GM08714 (cell line): ENCODE results near the gene DNAH8.
"Not testable (repeated sequence)": the region's sequence is repeated elsewhere in the genome, so short reads cannot be mapped to it uniquely, and the experiment has no call there.

Experiments
- H3K4me3 ChIP-seq: fragments of 200-500 bp; sonication (Bioruptor generic); 2 replicates; pipeline ENCODE4 v1.5.1; 2014; ENCODE audit warnings: mild to moderate bottlenecking, low read length, inconsistent platforms
- ZNF274 ChIP-seq: IDR thresholded peaks from 2 replicates; pipeline ENCODE4 v1.6.1; 2012; ENCODE audit warnings: mild to moderate bottlenecking, low read depth, low read length

The DNAH8 gene

DNA sequence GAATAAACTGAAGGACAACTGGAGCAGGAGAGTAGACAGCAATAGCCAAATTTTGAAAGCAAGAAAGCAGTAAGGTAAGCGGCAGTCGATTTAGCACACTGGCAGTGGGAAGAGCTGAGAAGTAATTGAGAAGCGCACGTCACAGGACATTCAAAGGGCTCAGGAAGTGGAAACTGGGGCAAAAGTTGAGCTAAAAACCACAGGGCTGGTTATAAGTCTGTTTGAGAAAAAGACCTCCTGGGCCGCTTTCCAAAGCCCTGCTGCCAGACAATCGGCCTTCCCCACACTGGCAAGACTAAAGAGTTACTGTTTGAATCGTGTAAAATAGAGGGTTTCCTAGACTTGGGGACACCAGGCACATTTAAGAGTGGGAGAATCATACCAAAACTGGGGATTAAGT is 161.4 kb downstream of the DNAH8 start:
- H3K4me3 ChIP-seq = no peak overlapping the region
- no peak for TF ChIP-seq ZNF274

DNA sequence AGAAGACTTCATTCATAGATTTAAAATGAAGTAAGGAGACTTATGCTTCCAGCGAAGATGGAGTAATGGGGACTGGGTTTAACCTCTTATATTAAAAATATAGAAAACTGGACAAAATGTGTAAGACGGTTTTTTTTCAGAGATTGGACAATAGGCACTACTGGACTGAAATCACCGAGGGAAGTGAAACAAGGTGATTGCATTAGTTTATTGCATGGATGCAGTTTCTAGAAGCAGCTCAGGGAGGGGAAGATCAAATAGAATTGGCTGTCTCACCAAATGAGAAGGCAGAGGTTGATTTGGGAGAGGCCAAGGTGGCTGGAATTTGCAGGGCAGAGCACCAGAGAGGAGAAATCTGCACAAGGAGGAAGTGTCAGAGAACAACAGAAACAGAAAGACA is 162.6 kb downstream of the DNAH8 start:
- H3K4me3 ChIP-seq = no peak overlapping the region
- TF ChIP-seq ZNF274 = no peak

DNA sequence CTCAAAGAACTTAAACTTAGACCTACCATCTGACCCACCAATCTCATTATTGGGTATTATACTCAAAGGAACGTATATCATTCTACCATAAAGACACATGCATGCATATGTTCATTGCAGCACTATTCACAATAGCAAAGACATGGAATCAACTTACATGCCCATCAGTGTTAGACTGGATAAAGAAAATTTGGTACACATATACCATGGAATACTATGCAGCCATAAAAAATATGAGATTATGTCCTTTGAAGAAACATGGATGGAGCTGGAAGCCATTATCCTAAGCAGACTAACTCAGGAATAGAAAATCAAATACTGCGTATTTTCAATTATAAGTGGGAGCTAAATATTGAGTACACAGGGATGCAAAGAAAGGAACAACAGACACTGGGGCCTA is 167.0 kb downstream of the DNAH8 start:
- no peak for TF ChIP-seq ZNF274
- H3K4me3 ChIP-seq = no peak overlapping the region

DNA sequence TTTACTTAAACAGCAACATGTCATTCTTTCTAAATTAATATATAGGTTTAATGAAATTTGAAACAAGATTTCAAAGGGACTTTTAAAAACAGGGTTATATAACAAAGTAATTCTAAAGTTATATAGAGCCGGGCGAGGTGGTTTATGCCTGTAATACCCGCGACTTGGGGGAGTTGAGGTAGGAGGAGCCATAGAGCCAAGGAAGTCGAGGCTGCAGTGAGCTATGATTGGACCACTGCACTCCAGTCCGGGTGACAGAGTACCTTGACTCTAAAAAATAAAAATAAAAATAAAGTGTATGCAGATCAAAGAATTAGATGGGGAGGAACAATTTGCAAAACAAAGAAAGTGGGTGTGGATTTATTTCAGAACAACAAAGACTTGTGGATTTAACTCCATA is 182.4 kb downstream of the DNAH8 start:
- no peak overlapping the region for H3K4me3 ChIP-seq
- TF ChIP-seq ZNF274 = no peak

DNA sequence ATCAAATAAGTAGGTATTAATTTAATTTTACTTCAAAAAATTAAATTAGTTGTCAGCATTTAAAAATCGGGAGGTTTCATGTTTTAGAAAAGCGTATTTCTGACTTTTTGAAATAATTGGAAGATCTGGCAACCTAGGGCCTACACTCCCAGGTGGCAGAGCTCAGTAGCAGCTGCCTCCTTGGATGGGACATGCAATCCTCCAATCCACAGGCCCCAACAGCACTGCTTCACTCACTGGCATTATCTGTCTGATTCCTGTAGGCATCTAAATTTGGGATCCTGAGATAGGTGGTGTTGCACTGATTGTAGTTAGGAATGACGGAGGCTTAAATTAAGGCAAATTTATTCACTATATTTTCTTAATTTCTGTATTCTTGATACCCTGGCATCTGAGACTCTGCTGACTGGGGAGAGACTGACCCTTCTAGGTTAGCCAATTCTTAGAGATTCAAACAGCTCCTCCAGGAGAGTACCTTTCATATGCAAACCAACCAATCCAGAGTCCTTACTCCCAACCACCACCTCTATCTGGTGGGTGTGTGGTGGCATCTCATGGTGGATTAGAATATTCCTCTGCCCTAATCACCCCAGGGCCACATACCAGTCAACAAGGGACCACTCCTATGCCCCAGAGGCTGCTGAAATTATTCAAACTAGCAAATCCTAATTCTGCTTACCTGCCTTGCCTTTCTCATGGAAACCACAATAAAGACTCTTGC is 186.9 kb downstream of the DNAH8 start:
- no peak for TF ChIP-seq ZNF274
- no peak overlapping the region for H3K4me3 ChIP-seq

DNA sequence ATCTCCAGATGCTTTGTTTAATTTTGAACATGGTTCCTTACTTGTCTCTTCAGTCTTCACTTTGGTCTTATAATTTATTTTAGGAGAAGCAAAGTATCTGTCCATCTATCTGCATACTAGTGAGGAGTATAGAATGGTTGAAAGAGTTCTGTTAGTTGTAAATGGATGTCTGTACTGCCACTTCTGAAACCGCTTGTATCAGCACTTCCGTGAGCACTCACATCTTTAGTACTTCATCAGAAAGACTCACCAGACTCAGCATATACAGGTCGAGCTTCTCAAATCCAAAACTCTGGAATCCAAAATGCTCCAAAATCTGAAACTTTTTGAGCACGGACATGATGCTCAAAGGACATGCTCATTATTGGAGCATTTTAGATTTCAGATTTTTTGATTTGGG is 191.5 kb downstream of the DNAH8 start:
- no peak for TF ChIP-seq ZNF274
- H3K4me3 ChIP-seq = no peak overlapping the region

DNA sequence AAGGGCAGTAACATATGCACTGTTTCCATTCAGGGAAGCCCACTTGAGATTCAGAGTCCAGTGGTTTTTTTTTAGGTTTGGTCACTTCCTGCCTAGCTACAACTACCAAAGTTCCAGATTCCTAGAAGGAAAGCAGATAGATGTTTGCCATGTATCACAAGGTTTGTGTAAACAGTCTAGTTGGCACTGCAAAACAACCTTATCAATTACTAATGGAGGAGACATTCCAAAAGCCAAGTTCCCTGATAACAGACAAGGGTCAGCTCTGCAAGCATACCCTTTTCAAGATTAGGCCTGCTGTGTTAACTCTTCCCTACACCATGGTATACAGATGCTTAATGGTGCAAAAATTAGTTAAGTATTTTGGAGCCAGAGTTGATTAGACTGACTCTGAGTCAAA is 192.2 kb downstream of the DNAH8 start:
- H3K4me3 ChIP-seq = no peak overlapping the region
- TF ChIP-seq ZNF274 = no peak

DNA sequence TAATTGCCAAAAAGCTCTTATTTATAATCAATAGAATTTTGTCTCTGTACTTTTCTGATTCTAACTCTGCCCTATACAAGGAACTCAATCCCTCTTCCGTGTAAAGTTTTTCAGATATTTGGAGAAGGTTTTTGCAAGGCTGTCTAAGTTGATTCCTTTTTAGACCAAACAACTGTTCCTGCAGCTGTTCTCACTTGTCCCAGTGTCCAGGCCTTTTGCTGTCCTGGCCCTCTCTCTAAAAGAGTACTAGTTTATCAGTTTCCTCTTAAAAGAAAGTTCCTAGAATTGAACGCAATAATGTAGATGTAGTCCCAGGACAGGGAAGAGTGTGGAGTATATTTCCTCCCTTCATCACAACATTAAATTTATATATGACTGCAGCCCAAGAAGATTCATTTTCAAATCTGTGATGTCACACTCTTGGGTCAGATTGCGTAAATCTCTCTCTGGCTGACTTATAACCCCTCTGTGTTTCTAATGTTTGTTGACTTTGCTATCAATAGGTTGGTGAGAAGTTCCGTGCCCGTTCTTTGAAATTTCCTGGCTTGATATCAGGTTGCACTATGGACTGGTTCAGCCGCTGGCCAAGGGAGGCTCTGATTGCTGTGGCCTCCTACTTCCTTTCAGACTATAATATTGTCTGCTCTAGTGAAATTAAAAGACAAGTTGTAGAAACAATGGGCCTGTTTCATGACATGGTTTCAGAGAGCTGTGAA is 194.1 kb downstream of the DNAH8 start:
- TF ChIP-seq ZNF274 = no peak
- H3K4me3 ChIP-seq = no peak overlapping the region

DNA sequence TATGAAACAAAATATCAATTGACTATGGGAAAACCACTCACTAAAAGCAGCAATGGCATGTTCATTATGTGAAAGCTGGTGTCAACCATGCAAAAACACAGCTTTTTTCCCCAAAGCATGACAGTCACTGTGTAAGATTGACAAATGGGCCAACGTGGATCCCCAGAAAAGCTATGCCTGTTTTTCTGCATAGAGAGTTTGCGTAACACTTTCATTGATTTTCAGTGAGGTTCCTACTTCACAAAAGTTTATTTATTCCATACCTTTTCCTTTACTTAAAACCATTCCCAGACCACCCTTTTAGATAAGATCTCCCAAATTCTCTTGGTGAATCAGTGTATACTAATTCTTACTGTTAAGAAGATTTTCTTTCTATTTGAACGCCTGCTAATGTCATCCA is 195.1 kb downstream of the DNAH8 start:
- no peak overlapping the region for H3K4me3 ChIP-seq
- no peak for TF ChIP-seq ZNF274

DNA sequence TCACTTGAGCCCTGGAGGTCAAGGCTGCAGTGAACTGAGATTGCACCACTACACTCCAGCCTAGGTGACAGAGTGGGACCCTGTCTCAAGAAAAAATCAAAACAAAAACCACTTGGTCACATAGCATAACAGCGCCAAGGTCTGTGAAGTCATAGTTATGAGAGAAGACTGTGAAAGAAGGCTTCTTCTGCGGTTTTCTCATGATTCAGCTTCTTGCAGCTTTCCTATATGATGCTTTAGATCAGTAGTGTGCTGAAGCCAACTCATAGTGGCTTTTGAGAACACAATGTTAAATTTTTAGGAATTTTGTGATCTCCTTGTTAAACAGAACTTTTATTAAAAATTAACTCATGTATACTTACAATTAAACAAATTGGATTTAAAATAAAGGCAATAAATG is 197.3 kb downstream of the DNAH8 start:
- TF ChIP-seq ZNF274 = no peak

DNA sequence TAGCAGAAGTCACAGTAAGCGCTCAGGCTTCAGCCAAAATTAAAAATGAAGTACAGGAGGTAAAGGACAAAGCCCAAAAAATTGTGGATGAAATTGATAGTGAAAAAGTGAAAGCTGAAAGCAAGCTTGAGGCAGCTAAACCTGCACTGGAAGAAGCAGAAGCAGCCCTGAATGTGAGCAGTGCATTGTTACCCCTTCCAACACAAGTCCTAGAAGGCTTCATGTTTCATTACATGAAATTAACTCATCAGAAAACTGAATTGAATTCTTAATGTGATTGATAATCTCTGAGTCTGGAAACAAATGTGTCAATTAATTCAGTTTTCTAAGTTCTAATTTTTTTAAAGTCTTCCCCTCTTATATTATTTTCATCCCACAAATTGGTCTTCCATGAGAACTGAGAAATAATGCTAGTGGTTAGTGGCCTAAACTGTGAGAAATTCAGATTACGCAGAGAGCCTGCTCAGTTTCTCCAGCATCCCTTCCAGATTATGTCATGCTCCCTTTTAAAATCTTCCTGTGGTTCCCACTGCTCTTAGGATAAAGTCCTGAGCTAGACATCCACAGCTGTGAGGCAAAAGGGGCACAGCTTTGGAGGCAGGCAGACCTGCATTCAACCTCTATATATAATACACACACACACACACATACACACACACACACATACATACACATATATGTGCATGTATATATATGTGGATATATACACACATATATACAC is 200.3 kb downstream of the DNAH8 start:
- no peak overlapping the region for H3K4me3 ChIP-seq
- no peak for TF ChIP-seq ZNF274

More for the DNA sequence above, 197.3 kb downstream of the DNAH8 start:
- H3K4me3 ChIP-seq = no peak overlapping the region

DNA sequence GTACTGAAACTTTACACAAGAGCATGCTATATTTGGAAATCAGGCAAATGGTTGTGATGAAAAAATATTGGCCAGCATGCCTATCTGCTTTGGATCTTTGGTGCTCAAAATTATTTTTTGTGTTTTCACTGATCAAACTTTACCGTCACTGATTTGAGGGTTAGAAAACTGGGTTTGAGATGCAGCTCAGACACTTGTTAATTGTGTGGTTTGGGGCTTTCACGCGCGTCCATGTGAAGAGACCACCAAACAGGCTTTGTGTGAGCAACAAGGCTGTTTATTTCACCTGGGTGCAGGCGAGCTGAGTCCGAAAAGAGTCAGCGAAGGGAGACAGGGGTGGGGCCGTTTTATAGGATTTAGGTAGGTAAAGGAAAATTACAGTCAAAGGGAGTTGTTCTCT is 206.4 kb downstream of the DNAH8 start:
- H3K4me3 ChIP-seq = not testable (repeated sequence)

DNA sequence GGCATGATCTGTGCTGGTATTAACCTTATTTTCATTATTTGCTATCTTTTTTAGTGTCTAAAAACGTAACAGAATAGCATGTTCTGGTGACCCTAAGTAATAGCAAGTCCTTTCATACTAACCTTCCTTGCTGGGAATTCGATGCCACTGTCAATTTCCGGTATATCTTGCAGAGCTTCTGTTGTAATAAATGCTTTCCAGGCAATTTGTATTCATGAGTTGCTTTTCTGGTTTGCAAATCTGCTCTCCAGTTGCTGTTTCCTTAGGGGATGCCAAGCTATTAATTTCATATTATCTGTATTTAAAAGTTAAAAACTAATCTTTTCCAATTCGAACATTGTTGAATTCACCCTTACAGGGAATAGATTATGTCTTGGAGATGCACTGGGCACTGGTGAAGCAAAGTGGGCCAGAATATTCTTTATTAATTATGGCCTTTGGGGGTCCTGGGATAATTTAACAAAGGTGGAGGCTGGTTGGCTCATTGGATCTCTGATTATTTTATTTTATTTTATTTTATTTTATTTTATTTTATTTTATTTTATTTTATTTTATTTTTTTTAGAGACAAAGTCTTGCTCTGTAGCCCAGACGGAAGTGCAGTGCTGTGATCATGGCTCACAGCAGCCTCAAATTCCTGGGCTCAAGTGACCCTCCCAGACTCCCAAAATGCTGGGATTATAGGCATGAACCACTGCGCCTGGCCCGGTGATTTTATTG is 209.8 kb downstream of the DNAH8 start:
- no peak for TF ChIP-seq ZNF274
- no peak overlapping the region for H3K4me3 ChIP-seq

DNA sequence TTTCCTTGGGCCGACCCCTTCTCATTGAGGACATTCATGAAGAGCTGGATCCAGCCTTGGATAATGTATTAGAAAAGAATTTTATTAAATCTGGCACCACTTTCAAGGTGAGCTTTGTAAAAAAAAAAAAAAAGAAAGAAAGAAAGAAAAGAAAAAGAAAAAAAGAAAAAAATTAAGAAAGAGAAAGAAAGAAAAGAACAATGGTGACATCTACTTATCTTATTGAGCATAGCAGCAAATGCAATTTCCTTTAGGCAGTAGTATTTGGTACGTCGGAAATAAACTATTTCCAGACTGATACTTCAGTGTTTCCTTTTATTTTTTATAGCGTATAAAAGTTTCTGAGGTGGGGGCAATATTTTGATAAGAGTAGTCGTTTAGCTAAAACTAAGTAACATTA is 214.4 kb downstream of the DNAH8 start:
- no peak for TF ChIP-seq ZNF274
- no peak overlapping the region for H3K4me3 ChIP-seq
